Activated CD4-positive, CD25-positive, alpha-beta regulatory T cell treated with anti-CD3 and anti-CD28 coated beads, Interleukin-2, amount 50 U/mL, for 16 hours (primary cell): ENCODE measurements around the gene ENO4.

Experiments used
- DNase-seq: peaks from one replicate; pipeline ENCODE4 v3.0.0-alpha.2; 2020; ENCODE audit warnings: low read depth, low spot score

Gene ENO4

DNA sequence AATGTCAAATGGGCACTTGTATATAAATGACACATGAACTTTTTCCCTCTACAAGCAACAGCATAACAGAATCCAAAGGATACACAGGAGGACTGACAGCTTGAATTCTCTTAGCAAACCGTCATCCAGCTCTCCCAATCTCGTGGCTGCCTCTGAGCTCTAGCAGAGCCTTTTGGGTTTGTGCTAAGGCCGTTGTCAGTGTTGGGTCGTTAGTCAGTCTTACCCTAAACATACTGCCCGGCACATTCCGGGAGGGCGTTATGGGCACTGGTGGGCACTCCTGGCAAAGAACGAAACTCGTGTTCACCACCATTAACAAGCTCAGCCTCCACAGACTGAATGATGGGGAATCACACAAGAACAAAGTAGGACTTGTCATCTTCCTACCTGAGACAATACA is 19.6 kb upstream of the ENO4 start:
- no peak for DNase-seq

DNA sequence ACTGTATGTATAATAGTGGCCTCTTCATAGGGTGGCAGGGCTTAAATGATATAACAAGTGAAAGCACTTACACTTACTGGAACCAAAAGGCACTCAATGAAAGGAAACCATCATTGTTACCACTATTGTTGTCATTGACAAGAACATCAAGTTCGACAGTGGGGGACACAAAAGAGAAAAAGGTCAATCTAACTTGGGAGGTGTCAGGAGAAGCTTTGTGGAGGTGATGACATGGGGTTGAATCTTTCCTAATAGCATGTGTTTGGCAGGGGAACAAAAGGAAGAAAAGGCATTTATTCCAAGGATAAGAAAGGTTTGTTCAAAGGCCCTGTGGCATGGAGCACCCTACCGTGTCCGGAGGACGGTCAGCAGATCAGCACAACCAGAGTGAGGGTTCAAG is 18.2 kb upstream of the ENO4 start:
- no peak for DNase-seq

DNA sequence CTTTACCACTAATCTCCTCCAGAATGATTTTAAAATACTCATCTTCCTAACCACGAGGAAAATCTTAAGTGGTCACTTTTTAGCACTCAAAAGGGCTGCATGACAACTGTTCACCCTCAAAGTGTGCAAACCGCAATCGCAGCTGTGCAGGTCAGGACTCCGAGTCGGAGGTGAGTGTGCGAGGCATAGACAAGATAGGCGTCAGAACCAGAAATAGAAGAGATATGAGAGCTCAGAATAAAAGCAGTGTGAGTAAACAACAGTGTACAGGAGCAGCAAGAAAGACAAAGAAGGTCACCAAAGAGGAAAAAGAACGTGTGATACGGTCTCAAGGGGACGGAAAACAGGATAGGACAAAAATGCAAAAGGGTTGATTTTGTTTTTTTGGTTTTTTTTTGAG is 17.5 kb upstream of the ENO4 start:
- no peak for DNase-seq

DNA sequence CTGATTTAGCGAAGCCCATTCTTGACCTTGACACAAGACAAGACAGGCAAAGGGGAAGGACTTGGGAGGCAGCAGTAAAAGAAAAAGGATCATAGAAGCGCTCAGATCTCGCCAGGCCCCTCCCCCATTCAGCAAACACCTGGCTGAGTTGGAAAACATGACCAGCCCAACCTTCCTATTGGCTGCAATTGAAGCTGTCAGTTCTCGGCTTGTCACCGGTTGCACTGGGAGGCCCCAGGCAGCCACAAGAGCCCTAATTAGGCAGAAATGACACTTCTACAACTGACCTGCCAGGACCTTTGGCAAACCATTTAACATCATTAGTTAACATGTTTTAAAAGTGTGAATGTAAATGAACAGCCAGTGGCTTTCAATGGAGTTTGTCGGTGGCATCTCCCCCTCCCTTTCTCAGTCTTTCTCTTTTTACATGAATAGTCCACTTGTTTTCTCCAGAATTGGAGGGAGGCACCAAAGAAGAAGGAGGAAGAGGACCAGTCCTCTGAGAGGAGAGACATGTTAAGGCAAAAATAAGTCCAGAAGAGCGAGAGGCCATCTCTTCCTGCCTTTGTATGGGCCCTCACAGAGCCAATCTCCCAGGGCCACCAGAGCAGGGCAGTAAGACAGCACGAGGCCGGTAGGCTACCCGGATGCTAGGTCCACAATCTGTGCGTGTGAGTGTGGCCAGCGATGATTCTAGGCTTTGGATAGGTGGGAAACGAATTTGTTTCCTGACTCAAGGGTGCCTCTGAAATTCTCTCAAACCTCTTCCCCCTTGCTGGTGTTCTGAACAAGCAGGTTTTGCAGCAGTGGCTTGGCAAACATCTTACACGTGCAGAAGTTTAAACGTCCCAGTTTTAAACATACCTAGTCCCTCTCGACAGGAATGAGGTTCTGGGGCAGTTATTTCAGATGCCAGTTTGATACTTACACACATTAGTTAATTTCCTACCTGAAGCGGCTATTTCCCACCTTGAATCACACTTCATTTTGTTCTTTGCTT is 15.0 kb upstream of the ENO4 start:
- DNase-seq = no peak

DNA sequence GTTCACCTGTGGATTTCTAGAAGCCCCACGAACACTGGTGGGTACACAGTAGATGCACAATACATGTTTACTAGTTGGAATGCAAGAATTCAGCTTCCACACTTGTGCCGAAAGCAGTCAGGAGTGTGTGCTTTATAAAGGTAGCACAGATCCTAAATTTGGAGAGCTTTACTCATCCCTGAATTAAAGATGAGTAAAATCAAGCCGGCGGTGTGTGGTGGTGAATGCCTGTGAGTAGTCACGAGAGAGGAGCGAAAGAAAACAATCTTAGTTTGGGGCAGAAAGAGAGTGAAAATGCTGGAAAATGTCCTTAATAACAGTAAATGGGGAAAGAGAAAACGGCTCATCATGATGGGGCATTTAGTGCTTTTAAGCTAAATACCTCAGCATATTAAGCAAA is 13.6 kb upstream of the ENO4 start:
- no peak for DNase-seq

DNA sequence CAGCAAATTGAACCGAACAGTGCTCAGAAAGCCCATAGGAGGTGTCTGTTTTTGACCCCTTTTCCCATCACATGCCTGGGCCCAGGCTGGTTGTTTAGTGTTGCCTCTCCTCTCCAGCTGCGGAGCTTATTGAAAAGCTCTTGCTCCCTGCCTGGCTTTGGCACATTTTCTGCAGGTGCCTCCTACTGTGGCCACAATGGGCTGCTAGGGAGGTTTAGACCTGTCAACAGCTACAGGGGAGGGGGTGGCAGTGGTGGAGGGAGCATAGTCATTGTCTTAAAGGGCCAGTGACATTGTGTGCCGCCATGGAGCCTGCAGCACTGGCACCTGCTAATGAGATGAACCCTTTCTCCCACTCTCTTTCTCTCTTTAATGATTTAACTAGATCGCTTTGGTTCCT is 13.2 kb upstream of the ENO4 start:
- no peak for DNase-seq

DNA sequence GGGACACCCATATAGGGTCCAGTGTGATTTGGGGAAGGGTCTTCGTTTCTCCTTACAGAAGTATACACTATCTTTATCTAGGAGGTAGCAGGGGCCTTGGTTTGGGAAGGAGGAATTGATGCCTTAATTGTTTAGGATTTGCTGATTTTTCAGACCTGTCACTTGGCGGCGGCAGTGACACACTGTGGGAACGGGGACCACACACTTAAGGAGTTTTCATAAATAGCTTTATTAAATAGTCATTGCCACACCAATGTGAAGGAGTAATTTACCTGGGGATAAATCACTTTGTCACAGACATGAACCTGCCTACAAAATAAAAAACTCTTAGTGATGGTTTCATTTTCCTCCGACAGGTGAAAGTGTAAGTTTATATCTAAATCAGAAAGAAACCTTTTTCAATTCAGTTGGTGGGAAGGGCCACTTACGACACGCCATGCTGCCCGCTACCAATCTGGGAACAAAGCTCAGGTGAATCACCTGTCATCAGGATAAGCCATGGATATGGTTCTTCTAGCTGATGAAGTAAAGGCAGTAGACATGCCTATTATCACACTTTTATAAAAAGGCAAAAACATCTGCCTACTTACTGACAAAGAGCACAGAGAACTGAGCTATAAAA is 12.3 kb upstream of the ENO4 start:
- DNase-seq = no peak

DNA sequence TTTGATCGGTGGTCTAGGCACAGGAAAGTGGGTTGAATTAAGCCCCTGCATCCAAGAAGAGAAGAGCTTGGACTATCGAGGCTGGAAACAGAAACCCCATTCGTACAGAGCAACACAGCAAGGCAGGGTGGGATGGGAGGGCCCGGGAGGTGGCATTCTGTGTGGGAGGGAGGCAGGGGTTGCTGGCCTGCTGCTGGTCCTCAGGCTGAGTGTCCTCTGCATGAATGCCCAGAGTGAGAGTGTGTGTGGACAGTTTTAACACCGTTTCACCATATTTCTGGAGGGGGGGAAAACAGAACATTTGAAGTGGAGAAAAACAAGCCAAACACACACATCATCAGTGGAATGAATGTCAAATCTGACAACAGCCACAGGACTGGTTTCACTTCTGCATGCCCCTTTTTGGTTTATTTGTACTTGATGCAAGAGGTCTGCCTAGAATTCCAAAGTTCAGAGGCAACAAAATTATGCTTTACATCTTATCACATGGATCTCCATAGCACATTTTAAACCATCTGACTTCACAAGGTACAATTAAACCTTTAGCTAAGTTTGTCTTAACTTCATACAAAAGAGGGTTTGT is 11.1 kb upstream of the ENO4 start:
- no peak for DNase-seq

DNA sequence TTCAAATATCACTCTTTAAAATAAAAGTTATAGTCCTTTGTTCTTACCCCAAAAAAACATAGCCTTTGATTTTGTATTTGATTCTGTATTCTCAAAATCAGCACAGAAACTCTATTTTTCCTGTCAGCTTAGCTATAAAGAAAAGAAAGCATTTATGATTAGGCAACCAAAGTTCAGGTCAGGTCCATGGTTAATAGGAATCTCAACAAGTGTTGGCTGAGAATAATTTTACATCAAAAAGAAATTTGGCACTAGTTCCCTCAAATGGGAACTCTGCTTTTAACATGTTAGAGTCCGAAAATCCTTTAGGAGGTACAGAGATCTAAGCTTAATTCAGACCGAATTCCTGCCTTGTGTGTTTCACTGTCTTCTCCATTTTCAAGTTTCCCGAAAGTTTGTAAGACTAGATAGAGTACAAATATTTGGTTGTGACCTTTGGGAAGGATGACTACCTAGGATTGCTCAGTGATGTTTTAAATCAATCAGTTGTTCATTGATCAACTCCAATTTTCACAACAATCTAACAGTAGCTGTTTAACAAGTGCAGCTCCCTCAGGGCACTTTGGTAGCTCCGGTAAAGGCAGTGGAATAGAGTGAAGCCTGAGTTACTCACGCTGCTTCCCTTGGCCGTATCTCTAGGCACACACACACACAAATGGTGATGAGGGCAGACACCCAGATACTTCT is 8.8 kb upstream of the ENO4 start:
- no peak for DNase-seq

DNA sequence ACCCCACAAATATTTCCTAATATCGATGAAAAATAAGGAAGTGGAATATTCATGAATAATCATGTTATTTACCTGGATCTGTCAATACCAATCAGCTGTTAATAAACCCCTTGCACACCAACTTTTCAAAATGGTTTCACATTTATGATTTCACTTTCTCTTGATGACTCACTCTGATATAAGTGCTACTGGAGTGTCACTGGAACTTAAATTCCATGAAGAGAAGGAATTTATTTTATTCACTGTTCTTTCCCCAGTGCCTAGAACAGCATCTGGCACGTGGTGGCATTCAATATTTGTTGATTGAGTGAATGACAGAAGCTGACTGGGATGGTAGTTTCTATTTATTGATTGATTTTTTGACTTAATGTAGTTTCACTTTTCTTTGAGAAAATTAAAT is 3.5 kb upstream of the ENO4 start:
- DNase-seq = no peak

DNA sequence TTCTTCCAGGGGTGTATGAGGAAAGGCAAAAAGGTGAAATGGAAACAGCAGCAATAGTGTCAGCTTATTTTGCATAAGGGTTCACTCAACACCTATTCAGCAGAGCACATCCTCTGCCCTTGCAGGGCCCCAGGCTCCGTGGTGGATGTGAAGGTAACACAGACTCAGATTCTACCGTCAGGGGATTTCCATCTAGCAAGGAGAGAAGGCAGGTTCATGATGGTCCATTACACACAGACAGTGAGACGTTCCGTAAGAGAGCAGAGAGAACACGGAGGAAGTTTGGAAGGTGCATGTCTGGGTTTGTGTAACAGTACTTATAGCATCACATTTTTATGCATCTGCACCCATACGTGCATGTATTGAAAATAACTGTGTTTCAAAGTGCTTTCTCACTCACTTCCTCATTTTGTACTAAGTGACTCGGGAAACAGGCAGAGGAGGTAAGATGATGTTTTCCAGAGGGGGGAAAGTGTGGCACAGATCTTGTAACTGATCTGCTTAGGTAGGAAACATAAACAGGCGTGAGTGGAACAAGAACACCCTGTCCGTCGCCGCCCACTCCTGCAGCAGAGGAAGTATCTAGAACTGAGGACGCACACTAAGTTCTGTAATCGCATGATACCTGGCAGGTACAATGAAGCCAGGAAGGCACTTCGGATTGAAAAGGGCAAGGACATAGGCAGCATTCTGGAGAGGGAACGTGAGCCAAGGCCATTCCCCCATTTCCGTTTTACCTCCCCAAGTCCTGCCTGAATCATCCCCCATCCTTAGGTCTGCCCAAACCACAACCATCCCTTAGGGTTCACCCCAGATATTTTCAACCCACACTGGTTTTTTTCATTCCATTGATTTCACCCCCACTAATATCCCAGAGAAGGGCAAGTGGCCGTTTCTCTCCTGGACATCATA is 1.0 kb upstream of the ENO4 start:
- DNase-seq = no peak

DNA sequence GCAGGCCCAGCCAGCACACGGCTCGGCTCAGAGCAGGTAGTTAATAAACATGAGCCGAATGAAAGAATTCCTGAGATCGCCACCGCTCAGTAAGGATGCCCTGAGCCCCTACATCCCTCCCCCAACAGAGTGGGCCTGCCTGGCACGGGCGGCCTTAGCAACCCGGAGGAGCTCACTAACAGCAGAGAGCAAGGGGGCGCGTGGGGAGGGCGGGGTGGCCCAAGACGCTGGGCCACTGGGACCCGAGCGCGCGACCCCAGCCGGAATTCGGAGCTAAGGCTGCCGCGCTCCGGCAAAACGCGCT is 403 bp upstream of the ENO4 start:
- DNase-seq = no peak

DNA sequence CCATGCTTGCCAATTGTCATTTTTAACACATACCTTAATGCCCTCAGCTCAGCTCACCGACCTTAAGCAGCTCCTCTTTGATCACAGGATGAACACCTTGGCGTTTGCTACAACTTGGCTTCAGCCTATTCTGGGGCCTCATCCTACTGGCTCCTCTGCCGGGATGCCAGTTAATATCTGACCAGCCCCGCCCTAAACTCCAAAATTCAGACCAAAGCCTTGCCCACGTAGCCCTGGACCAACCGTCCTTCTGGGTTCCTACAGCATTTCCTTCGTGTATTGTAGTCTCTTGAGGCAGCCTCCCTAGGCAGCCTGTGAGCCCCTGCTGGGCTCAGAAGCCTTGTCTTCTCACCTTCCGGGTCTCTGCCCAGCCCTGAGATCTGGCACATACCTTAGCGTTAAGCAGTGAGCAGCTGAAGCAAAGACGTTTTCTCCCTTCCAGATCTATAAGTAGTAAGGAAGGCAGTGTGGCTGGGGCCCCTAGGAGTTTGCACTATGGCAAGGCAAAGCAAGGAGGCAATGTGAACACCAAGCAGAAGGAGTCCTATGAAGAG is 836 bp downstream of the ENO4 start:
- no peak for DNase-seq

DNA sequence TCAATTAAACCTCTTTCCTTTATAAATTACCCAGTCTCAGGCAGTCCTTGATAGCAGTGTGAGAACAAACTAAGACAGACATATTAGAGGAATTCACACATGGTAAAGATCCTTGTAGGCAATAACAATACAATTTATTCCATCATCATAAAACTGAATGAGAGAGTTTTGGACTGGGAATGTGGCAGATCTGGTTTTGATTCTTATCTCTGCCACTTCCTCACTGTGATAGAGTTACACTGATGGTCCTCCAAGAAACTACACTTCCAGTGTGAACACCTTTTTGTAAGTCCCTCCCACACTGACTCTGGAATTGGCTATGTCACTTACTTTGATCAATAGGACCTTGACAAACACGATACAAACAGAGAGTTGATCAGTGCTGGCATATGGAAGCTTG is 2.9 kb downstream of the ENO4 start:
- no peak for DNase-seq

DNA sequence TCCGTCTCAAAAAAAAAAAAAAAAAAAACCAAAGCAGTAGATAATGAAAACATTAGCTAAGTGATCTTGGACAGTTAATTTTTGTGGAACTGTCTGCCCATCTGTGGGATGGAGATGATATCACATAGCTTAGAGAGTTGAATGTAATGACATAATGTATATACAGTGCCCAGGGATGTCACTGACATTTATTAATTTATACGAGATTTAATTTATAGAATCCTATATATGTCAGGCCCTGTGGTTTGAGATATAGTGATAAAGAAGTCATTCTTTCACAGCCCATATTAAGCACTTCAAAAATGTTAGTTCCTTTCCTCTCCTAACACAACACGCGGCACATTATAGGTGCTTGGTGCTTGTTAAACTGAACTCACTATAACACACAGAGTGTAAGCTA is 4.0 kb downstream of the ENO4 start:
- DNase-seq = no peak

DNA sequence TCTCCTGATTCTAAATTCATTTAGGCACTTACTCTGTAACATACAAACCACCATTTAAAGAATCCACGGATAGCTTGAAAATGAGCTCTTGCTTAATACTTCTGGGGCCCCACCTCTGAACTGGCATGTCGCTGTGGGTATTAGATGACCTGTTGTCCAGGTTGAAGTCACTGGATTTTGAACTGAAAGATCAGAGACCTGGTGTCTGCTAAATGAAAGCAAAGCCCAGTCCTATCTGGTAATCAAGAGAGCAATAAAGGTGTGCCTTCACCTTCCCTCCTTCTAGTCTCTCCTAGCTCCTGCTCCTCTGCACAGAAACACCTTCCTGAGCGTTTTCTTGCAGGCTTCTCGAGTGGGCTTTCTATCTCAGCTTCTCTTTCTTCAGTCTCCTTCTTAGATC is 4.4 kb downstream of the ENO4 start:
- DNase-seq = no peak

DNA sequence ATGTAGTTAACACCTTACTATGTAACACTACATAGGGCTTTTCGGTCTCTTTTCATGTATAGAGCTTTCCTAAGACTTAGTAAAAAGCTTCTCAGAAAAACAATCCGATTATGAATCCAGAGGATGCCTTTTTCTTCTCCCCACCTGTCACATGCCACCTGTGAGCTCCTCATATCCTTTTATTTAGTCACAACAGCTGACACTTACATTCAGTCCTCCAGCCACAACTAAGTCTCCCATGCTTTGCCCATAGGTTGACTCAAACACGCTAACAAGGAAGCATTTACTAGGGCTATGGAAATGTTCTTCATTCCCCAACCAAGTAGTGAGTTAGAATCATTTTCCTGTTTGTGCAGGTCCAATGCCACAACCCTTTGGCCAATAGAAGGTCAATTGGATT is 7.9 kb downstream of the ENO4 start:
- no peak for DNase-seq

DNA sequence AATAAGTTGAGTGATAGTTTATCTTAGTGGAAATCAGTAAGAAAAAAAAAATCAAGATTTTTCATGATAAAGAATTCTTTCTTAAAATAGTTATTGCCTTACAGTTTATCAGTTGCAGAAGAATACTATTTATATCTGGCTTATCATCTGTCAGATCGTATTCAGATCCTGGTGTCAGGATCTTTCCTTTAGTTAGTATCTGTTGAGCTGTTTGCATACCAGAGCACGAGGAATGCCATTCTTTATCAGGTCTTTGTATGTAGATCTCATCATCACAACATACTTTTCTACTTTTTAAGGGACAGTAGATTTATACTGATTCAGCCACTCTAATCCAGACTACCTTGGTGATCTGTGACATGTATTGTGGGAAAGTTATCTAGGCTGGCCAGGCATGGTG is 12.5 kb downstream of the ENO4 start:
- no peak for DNase-seq

DNA sequence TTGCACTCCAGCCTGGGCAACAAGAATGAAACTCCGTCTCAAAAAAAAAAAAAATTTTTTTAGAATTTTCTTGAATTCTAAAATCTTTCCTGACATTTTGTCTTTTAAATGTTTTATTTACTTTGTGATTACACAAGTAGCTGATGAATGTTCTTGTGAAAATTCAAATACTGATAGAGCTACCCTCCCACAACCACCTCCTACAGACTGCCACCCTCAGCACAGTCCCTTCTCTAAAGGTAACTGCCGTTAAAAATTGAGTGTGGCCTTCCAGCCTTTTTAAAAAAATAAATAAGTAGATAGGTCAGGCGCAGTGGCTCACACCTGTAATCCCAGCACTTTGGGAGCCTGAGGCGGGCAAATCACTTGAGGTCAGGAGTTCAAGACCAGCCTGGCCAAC is 15.1 kb downstream of the ENO4 start:
- DNase-seq = no peak

DNA sequence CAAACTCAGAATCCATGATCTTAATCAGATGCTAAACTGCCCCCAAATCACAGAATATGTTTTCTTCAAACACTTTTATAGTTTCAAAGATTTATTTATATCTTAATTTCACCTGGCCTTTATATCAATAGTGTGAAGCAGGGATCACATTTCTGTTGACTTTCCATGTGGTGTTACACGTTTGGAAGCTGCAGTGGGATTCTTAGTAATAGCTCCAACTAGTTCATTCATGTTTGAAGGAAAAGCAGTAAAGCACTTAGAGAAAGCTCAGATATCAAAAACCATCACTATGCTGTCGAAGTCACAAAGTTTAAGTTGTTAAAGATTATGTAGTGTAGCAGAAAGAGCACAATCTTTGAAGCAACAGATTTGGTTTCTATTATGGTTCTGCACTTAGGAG is 16.8 kb downstream of the ENO4 start:
- DNase-seq = no peak

DNA sequence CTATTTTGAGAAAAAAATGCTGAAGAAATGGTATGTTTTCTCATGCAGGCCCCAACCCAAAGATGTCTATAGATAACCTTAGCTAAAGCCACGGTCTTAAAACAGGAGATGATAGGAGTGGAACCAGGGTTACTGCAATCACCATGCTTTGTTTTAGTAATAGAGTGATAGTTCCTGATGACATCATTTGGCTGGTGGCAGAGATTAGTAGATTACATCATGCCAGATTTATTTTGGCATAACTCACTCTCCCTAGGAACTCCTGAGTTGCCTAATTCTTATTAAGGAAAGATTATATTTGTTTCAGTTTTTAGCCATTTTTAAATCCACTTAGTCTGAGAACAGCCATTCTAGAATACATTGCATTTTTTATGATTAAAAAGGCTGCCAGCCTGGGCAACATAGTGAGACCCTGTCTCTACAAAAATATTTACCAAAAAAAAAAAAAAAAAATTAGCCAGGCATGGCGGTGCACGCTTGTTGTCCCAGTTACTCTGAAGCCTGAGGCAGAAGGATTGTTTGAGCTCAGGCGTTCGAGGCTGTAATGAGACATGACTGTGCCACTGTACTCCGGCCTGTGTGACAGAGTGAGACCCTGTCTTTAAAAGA is 17.8 kb downstream of the ENO4 start:
- no peak for DNase-seq
